Neural cell (in vitro differentiated cells): ENCODE data around the gene NRIP3.

Experiments used
- EP300 ChIP-seq: fragments of 450-650 bp; conservative IDR thresholded peaks from 2 replicates; pipeline ENCODE4 v1.6.1; 2014; ENCODE audit warnings: antibody characterized with exemption, mild to moderate bottlenecking, moderate library complexity; ENCODE audit not compliant: poor library complexity, severe bottlenecking
- EZH2 ChIP-seq: fragments of 200-600, 300-800 bp; shearing (Covaris generic), sonication (generic); IDR thresholded peaks from 2 replicates; pipeline ENCODE4 v1.6.1; 2014; ENCODE audit warnings: antibody characterized with exemption, low read length, borderline replicate concordance, mild to moderate bottlenecking; ENCODE audit not compliant: insufficient read depth, poor library complexity, severe bottlenecking
- MXI1 ChIP-seq: fragments of 450-650 bp; conservative IDR thresholded peaks from 2 replicates; pipeline ENCODE4 v1.6.1; 2014; ENCODE audit warnings: antibody characterized with exemption, mild to moderate bottlenecking; ENCODE audit not compliant: poor library complexity, severe bottlenecking
- TF ChIP-seq, protein P1 (sequence below): fragments of 450-650 bp; IDR thresholded peaks from 2 replicates; pipeline ENCODE4 v1.5.1; 2014; ENCODE audit warnings: antibody characterized with exemption, mild to moderate bottlenecking, moderate library complexity; ENCODE audit not compliant: poor library complexity, severe bottlenecking

DNA sequence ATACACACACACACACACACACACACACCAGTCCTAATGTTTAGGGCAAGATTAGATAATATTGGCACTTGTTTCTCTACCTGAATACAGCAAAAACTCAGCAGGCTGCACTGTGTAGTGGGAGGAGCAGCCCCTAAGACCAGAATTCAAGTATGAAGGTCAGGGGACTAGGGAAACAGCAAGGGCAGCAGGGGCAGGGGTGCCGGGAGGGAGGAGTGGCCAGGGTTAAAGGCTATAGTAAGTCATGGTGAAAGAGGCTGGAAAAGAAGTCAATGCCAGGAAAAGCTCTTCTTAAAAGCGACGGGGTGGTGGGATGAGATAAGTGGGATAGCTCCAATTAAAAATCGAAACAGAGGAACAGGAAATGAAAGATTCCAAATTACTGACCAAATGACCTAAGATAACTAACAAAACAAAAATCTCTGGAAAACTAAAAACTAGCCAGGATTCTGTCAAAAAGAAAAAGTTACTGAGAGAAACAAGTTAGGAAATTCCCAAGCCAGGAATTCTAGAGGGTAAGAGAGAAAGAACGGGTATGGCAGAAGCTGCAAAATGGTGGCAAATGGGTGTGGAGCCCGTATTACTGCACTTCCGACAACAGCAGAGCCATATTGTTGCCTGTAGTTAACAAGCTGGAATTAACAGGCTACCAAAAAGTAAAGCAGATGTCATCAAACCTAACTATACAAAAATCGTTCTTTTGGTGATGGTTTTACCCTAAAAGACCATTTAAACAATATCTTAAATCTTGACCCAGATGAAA is 62.3 kb downstream of the NRIP3 start:
- TF ChIP-seq, protein P1, sequence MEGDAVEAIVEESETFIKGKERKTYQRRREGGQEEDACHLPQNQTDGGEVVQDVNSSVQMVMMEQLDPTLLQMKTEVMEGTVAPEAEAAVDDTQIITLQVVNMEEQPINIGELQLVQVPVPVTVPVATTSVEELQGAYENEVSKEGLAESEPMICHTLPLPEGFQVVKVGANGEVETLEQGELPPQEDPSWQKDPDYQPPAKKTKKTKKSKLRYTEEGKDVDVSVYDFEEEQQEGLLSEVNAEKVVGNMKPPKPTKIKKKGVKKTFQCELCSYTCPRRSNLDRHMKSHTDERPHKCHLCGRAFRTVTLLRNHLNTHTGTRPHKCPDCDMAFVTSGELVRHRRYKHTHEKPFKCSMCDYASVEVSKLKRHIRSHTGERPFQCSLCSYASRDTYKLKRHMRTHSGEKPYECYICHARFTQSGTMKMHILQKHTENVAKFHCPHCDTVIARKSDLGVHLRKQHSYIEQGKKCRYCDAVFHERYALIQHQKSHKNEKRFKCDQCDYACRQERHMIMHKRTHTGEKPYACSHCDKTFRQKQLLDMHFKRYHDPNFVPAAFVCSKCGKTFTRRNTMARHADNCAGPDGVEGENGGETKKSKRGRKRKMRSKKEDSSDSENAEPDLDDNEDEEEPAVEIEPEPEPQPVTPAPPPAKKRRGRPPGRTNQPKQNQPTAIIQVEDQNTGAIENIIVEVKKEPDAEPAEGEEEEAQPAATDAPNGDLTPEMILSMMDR = no peak
- no peak for TF ChIP-seq EP300
- TF ChIP-seq MXI1 = no peak
- TF ChIP-seq EZH2 = no peak
